IPS-20b (cell line): ENCODE results near the gene RNF19B.

ENCODE experiments used
- H3K27ac ChIP-seq: one replicate; pipeline ENCODE4 v1.5.1; 2013; ENCODE audit warnings: low read length
- H3K27me3 ChIP-seq: 2 replicates; pipeline ENCODE4 v1.6.1; 2013; ENCODE audit warnings: mild to moderate bottlenecking, low read length, inconsistent platforms; ENCODE audit not compliant: insufficient read depth
- H3K36me3 ChIP-seq: 2 replicates; pipeline ENCODE4 v1.6.1; 2013; ENCODE audit warnings: low read depth, mild to moderate bottlenecking, inconsistent platforms, low read length, moderate library complexity; ENCODE audit not compliant: insufficient read depth
- H3K4me1 ChIP-seq: 2 replicates; pipeline ENCODE4 v1.6.1; 2013; ENCODE audit warnings: mild to moderate bottlenecking, control low read depth, inconsistent platforms, low read length, moderate library complexity; ENCODE audit not compliant: insufficient read depth
- H3K4me3 ChIP-seq: 2 replicates; pipeline ENCODE4 v1.5.1; 2013; ENCODE audit warnings: mild to moderate bottlenecking, low read length, inconsistent platforms
- H3K9ac ChIP-seq: 2 replicates; pipeline ENCODE4 v1.6.1; 2013; ENCODE audit warnings: low read depth, mild to moderate bottlenecking, inconsistent platforms, low read length, moderate library complexity
- H3K9me3 ChIP-seq: 2 replicates; pipeline ENCODE4 v1.6.1; 2013; ENCODE audit warnings: mild to moderate bottlenecking, low read depth, low read length, inconsistent platforms; ENCODE audit not compliant: insufficient read depth

The RNF19B gene

DNA sequence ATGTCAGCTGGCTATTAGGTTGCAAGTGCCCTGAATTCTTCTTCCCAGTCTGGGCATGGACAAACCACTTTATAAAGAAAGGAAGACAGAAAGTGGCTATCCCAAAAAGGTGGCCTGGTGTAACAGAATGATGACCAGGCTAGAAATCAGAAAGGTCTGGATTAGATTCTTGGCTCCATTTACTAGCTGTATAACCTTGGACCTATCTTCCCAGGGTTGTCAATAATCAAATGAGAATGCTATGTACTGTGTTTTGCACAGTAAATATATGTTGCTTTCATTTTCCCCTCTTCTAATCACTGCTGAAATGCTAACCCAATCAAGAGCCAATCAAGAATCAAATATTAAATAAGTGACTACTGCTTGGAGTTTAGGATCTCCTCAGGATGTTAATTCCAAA is 20.4 kb downstream of the RNF19B start:
- no peak overlapping the region for H3K27ac ChIP-seq
- no peaks in the 10 kb centered on the region for H3K4me1 ChIP-seq
- H3K9me3 ChIP-seq, result no peaks in the 10 kb centered on the region
- H3K36me3 ChIP-seq, result peaks cover 64% of the 10 kb centered on the region
- no peak overlapping the region for H3K4me3 ChIP-seq
- no peaks in the 10 kb centered on the region for H3K27me3 ChIP-seq
- no peak overlapping the region for H3K9ac ChIP-seq

DNA sequence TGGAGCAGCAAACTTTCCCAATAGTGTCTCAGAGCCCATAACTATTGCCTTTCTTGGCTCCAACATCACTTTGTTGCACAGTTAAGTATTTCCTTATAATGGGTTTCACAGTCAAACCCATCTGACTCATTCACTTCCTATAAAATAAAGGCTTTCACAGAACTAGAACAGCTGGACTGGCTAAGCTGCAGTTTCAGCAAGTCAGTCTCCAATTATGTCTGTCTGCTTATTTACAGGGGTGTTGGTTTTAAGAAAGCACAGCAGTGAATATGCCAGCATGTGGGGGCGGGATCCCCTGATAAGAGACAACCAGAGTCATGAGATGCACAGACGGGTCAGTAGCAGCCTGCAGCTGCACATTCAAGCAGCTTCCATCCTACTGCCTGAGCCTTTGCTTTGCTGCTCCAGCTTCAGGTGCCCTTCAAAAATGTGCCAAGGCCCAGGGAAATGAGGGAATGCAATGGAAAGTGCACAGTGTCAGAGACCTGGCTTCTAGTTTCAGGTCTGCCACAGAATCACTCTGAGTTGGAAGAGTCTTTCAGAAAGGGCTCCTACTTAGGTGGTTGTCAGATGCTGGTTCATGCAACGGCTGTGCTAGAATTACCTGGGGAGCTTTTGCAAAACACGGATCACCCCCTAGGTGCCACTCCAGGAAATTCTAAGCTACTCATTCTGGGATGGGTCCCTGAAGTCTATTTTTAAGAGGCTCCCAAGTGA is 24.8 kb downstream of the RNF19B start:
- Histone ChIP-seq H3K27ac (no peak overlapping the region), H3K9me3 (no peaks in the 10 kb centered on the region), H3K27me3 (no peaks in the 10 kb centered on the region), H3K4me1 (no peaks in the 10 kb centered on the region), H3K36me3 (peaks cover 71% of the 10 kb centered on the region), H3K4me3 (no peak overlapping the region), H3K9ac (no peak overlapping the region)

DNA sequence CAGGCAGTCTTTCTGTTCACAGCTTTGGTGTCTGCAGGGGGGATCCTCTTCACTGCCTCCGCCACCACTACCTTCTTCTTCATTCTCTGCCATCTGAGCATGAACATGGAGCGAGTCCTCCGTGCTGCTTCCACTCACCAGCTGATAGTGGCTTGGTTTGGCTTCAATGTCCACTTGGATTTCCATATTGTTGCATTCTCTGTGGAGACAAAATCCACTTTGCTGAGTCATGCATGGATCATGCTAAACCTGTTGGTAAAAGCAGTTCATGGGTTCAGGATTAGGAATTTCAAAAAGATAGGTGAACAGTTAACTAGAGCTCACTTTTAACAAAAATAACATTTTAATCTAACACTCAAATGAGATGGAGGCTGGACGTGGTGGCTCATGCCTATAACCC is 27.5 kb downstream of the RNF19B start:
- Histone ChIP-seq H3K36me3 (peaks cover 49% of the 10 kb centered on the region), H3K4me1 (no peaks in the 10 kb centered on the region), H3K9me3 (no peaks in the 10 kb centered on the region), H3K9ac (no peak overlapping the region), H3K27ac (no peak overlapping the region), H3K4me3 (no peak overlapping the region), H3K27me3 (no peaks in the 10 kb centered on the region)

DNA sequence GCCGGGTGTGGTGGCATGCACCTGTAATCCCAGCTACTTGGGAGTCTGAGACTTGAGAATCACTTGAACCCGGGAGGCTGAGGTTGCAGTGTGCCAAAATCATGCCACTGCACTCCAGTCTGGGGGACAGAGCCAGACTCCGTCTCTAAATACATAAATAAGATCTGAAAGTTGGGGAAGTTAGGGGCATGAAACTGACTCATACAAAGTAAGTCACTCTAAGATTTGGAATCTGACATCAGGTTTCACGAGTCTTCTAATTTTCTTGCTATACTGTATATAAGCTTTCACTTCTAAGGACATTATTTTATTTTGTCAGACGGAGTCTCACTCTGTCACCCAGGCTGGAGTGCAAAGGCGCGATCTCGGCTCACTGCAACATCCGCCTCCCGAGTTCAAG is 30.1 kb downstream of the RNF19B start:
- no peak overlapping the region for H3K9ac ChIP-seq
- no peak overlapping the region for H3K27ac ChIP-seq

DNA sequence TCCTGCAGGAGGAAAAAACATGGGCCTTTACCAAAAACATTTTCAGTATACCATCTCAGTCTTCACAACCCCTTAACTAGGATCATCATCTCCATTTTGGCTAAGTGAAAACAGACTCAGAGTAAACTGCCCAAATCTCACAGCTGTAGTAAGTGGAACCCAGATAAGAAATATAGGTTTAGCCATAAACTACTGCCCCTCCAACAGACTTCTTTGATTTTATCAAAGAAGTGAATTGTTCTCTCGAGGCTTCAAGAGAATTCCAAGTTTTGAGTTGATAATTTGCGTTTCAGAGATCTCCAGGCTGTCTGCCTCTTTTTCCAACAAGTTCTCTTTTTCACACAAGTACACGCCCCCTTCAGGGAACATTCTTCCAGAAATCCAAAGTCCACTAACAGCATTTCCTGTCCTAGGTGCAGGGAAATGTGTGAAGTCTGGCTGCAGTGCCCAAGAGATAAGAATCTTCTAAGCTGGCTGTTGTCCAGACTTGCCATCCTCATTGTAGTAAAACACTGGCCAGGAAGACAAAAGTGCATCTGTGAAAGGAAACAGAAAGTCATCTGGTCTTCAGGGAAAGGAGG is 30.8 kb downstream of the RNF19B start:
- H3K9me3 ChIP-seq, result no peaks in the 10 kb centered on the region
- peak overlapping the region; percentile 22 for H3K27ac ChIP-seq
- no peak overlapping the region for H3K4me3 ChIP-seq
- no peak overlapping the region for H3K9ac ChIP-seq
- H3K36me3 ChIP-seq, result peaks cover 34% of the 10 kb centered on the region
- peaks cover 10% of the 10 kb centered on the region for H3K27me3 ChIP-seq
- no peaks in the 10 kb centered on the region for H3K4me1 ChIP-seq

More for the DNA sequence above, 30.1 kb downstream of the RNF19B start:
- Histone ChIP-seq H3K36me3 (peaks cover 34% of the 10 kb centered on the region), H3K9me3 (no peaks in the 10 kb centered on the region), H3K4me1 (no peaks in the 10 kb centered on the region), H3K27me3 (0 out of 2 replicates have a peak, but pooled peaks cover 3% of the 10 kb centered on the region), H3K4me3 (no peak overlapping the region)

DNA sequence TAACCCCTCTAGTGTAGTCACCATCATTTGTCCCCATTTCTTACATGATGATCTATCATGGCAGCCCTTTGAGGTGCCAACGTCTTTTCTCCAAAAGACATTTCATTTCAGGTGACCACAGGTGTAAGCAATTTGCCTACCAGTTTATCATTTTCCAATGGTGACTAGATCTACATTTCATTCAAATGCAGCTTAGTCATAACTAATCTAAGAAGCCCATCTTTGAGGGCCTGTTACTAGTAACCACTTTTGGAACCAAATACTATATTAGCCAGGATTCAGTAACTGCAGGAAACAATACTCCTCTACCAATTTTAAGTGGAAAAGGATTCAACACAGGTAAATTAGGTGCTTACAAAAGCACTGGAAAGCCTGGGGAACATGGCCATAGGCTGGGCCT is 32.8 kb downstream of the RNF19B start:
- H3K4me1 ChIP-seq, result peaks cover 2% of the 10 kb centered on the region; the same call in 1 of the 2 replicates
- peaks cover 30% of the 10 kb centered on the region for H3K27me3 ChIP-seq
- H3K36me3 ChIP-seq, result peaks cover 14% of the 10 kb centered on the region
- no peak overlapping the region for H3K4me3 ChIP-seq
- no peak overlapping the region for H3K27ac ChIP-seq
- no peaks in the 10 kb centered on the region for H3K9me3 ChIP-seq
- H3K9ac ChIP-seq, result no peak overlapping the region

DNA sequence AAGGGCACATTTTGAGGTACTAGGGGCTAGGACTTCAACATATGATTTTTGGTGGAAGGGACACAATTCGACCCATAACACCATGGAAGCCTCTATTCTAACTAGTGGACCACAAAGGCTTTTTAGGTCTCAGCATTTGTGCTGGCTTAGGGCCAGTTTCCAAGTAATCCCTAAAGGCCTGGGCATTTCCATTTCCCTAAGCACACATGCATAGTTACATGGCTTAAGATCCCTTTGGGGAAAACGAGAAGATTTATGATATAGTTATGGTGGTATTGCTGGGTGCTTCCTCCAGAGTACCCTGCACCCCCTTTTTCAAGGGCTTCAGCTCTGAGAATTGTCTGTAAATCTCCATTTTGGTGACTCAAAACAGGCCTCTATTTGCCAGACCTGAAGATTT is 35.2 kb downstream of the RNF19B start:
- H3K9ac ChIP-seq, result no peak overlapping the region
- no peak overlapping the region for H3K27ac ChIP-seq
- no peaks in the 10 kb centered on the region for H3K36me3 ChIP-seq
- no peaks in the 10 kb centered on the region for H3K9me3 ChIP-seq
- no peak overlapping the region for H3K4me3 ChIP-seq
- peaks cover 54% of the 10 kb centered on the region for H3K27me3 ChIP-seq
- peaks cover 7% of the 10 kb centered on the region; the same call in 1 of the 2 replicates for H3K4me1 ChIP-seq

DNA sequence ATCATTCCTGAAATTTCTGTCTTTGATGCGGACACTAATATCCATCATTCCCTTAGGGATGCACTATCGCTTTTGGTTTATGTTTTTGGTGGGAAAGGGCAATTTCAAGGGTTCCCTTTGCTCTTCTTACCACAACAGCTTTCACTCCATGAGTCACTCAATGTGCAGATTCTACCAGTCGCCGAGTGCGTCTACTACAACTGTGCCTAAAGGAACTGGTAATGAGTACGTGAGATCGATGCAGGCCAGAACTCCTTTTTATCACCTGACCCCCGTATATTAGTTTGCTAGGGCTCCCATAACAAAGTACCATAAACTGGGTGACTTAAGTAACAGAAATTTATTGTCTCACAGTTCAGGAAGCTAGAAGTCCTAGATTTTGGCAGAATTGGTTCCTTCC is 35.9 kb downstream of the RNF19B start:
- H3K27me3 ChIP-seq, result peaks cover 61% of the 10 kb centered on the region
- no peak overlapping the region for H3K27ac ChIP-seq
- no peaks in the 10 kb centered on the region for H3K36me3 ChIP-seq
- H3K4me3 ChIP-seq, result no peak overlapping the region
- no peak overlapping the region for H3K9ac ChIP-seq
- H3K4me1 ChIP-seq, result peaks cover 7% of the 10 kb centered on the region; the same call in 1 of the 2 replicates
- no peaks in the 10 kb centered on the region for H3K9me3 ChIP-seq

DNA sequence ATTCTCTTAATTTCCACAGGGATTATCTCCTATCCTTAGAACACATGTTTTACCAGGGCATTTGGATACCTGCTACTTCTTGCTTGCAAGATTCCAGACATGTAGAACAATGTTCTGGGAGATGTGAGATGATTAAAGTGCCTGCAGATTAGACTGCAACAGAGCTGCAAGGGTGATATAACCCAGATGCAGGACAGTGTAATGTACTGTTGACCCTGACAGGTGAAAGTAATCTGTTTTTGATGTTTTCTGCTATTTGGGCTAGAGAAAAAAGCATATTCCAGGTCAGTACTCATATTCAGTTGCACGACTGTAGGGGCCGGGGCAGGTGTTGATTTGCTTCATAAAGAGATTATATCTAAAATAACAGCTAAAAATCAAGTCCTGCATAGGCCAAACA is 36.3 kb downstream of the RNF19B start:
- H3K9ac ChIP-seq, result no peak overlapping the region
- peaks cover 65% of the 10 kb centered on the region for H3K27me3 ChIP-seq
- no peak overlapping the region for H3K4me3 ChIP-seq
- no peaks in the 10 kb centered on the region for H3K36me3 ChIP-seq
- H3K27ac ChIP-seq, result no peak overlapping the region
- peaks cover 7% of the 10 kb centered on the region; the same call in 1 of the 2 replicates for H3K4me1 ChIP-seq
- H3K9me3 ChIP-seq, result no peaks in the 10 kb centered on the region

DNA sequence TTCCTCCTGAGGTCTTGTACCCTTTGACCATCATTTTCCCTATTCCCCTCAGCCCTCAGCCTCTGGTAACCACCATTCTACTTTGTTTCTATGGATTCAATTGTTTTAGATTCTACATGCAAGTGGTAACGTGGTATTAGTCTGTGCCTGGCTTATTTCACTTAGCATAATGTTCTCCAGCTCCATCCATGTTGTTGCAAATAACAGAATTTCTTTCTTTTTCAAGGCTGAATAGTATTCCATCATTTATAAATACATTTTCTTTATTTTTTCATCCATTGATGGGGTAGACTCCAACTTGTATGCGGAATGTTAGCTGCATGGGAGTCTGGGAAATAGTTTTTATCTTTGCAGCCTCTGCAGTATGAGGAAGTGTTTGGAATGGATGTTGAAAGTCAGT is 37.2 kb downstream of the RNF19B start:
- Histone ChIP-seq H3K27me3 (peaks cover 74% of the 10 kb centered on the region), H3K9ac (no peak overlapping the region), H3K4me3 (no peak overlapping the region), H3K27ac (no peak overlapping the region), H3K9me3 (no peaks in the 10 kb centered on the region), H3K36me3 (no peaks in the 10 kb centered on the region), H3K4me1 (peaks cover 7% of the 10 kb centered on the region; the same call in 1 of the 2 replicates)

DNA sequence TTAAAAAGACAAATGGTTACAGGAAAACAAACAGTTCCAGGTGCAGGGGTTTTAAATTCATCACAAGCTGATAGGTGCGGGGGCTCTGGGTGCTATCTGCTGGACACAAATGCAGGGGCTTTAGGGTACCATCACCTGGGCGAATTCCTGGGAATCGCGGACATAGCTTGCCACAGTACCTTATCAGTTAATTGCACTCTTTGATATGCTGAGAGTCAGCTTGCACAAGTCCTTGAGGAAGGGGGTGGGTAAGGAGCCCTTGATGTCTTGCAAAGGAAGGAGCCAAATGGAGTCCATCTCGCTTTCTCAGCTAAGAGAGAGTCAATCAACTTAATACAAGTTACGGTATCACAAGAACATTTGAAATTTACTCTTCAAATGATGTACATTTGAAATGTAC is 38.0 kb downstream of the RNF19B start:
- Histone ChIP-seq H3K27ac (no peak overlapping the region), H3K9me3 (no peaks in the 10 kb centered on the region), H3K4me1 (peaks cover 7% of the 10 kb centered on the region; the same call in 1 of the 2 replicates), H3K4me3 (peak overlapping the region; percentile 67; the same call in 1 of the 2 replicates), H3K27me3 (peaks cover 75% of the 10 kb centered on the region), H3K9ac (no peak overlapping the region), H3K36me3 (no peaks in the 10 kb centered on the region)
